ENCODE data around the gene OPRD1. TPM values are rescaled to one million over a fixed set of nuclear protein-coding genes. Genes with fewer than 3 reads are reported as not detected.
"Not testable (repeated sequence)": the region's sequence is repeated elsewhere in the genome, so short reads cannot be mapped to it uniquely, and the experiment has no call there.

OPRD1 gene
- total RNA-seq, 1 donor from 2014 or later, result not detected

- intact Hi-C loops (cut with micrococcal nuclease), result no loop called here
These were observed 34.0 kb downstream of the OPRD1 start for GRCh38 chr1:28845786-28846543.

GRCh38 chr1:28847207-28847606 is 35.2 kb downstream of the OPRD1 start:
- intact Hi-C loops (cut with micrococcal nuclease), result not testable (repeated sequence)

GRCh38 chr1:28848416-28848815 is 36.4 kb downstream of the OPRD1 start:
- intact Hi-C loops (cut with micrococcal nuclease), result no loop called here

- intact Hi-C loops (cut with micrococcal nuclease), result no loop called here
These were observed 41.2 kb downstream of the OPRD1 start for GRCh38 chr1:28853093-28853742.

GRCh38 chr1:28854406-28854805 is 42.4 kb downstream of the OPRD1 start:
- intact Hi-C loops (cut with micrococcal nuclease), result not testable (repeated sequence)

GRCh38 chr1:28855046-28855445 is 43.1 kb downstream of the OPRD1 start:
- intact Hi-C loops (cut with micrococcal nuclease), result no loop called here

GRCh38 chr1:28855469-28855951 is 43.5 kb downstream of the OPRD1 start:
- intact Hi-C loops (cut with micrococcal nuclease), result no loop called here

GRCh38 chr1:28855969-28856368 is 44.0 kb downstream of the OPRD1 start:
- intact Hi-C loops (cut with micrococcal nuclease), result no loop called here

GRCh38 chr1:28860332-28861073 is 48.5 kb downstream of the OPRD1 start:
- intact Hi-C loops (cut with micrococcal nuclease), result no loop called here

- intact Hi-C loops (cut with micrococcal nuclease), result no loop called here
These were observed 50.8 kb downstream of the OPRD1 start for GRCh38 chr1:28862571-28863403.

GRCh38 chr1:28864695-28865094 is 52.7 kb downstream of the OPRD1 start:
- intact Hi-C loops (cut with micrococcal nuclease), result no loop called here

GRCh38 chr1:28865997-28866650 is 54.2 kb downstream of the OPRD1 start:
- intact Hi-C loops (cut with micrococcal nuclease), result no loop called here

GRCh38 chr1:28867850-28868249 is 55.9 kb downstream of the OPRD1 start:
- intact Hi-C loops (cut with micrococcal nuclease), result no loop called here

GRCh38 chr1:28869952-28870351 is 58.0 kb downstream of the OPRD1 start:
- intact Hi-C loops (cut with micrococcal nuclease), result no loop called here

- intact Hi-C loops (cut with micrococcal nuclease), result no loop called here
These were observed 59.8 kb downstream of the OPRD1 start for GRCh38 chr1:28871631-28872401.

- intact Hi-C loops (cut with micrococcal nuclease), result not testable (repeated sequence)
These were observed 63.2 kb downstream of the OPRD1 start for GRCh38 chr1:28875134-28875533.

- intact Hi-C loops (cut with micrococcal nuclease), result loop anchor here (1.0 to 2.0 kb wide), 7 partner anchors 92 to 629 kb away; partner anchors contain the start of genes RNU11 and YTHDF2
These were observed 65.3 kb downstream of the OPRD1 start for GRCh38 chr1:28877132-28877781.

- intact Hi-C loops (cut with micrococcal nuclease), result no loop called here
These were observed 66.8 kb downstream of the OPRD1 start for GRCh38 chr1:28878796-28879195.

- intact Hi-C loops (cut with micrococcal nuclease), result loop anchor here (1.0 kb wide), 4 partner anchors 152 to 321 kb away; no protein-coding TSS in a partner anchor
These were observed 70.1 kb downstream of the OPRD1 start for GRCh38 chr1:28882009-28882628.
